Panc1 (cell line): ENCODE data around the gene AKT1S1. TPM values are rescaled to one million over a fixed set of nuclear protein-coding genes. Genes with fewer than 3 reads are reported as not detected.

Experiments
- ATAC-seq: fragments of 200-7000 bp; cut with Tn5 transposase; 2 replicates; pipeline ENCODE4 v1.9.1; 2020; ENCODE audit warnings: mild to moderate bottlenecking, moderate library complexity
- BruUV-seq: library from RNA; stranded (reverse); fragments of 400-500 nt; replicated peaks from 2 replicates; lab custom pipeline; 2021; lab: Mats Ljungman, UMichigan
- CTCF ChIA-PET: fragments of 300-600 bp; sonication (Branson Sonifier 250); formaldehyde crosslinking; loops from one replicate; lab custom pipeline; 2022; ENCODE audit warnings: antibody characterized with exemption; lab: Charles Lee
- POLR2A ChIA-PET: fragments of 300-600 bp; sonication (Branson Sonifier 250); formaldehyde crosslinking; loops from one replicate; lab custom pipeline; 2022; ENCODE audit warnings: antibody characterized with exemption; lab: Charles Lee
- DNase-seq: peaks from one replicate; pipeline ENCODE4 v3.0.0-alpha.2; 2010; ENCODE audit warnings: low read depth, low spot score
- H3K27ac ChIP-seq: 2 replicates; pipeline ENCODE4 v1.5.1; 2011; ENCODE audit warnings: mild to moderate bottlenecking, low read length, inconsistent platforms
- H3K27me3 ChIP-seq: fragments of 200-500 bp; sonication (Bioruptor generic); 2 replicates; pipeline ENCODE4 v1.6.0; 2014; ENCODE audit warnings: low read length, inconsistent platforms; ENCODE audit not compliant: control insufficient read depth, insufficient read depth
- H3K36me3 ChIP-seq: fragments of 200-500 bp; sonication (Bioruptor generic); 2 replicates; pipeline ENCODE4 v1.5.1; 2014; ENCODE audit warnings: inconsistent platforms, mild to moderate bottlenecking, low read length, moderate library complexity; ENCODE audit not compliant: control insufficient read depth, insufficient read depth
- H3K4me1 ChIP-seq: 2 replicates; pipeline ENCODE4 v1.5.1; 2011; ENCODE audit warnings: inconsistent platforms, mild to moderate bottlenecking, low read length, moderate library complexity; ENCODE audit not compliant: control insufficient read depth, insufficient read depth
- H3K4me3 ChIP-seq, 2 experiments: 2 replicates each; pipeline ENCODE4 v1.5.1; 2011 to 2012; ENCODE audit warnings: low read depth in 2 of 2, low read length in 2 of 2, mild to moderate bottlenecking in 2 of 2, inconsistent platforms in 1 of 2, moderate library complexity in 1 of 2
- H3K9me3 ChIP-seq: fragments of 200-500 bp; sonication (Bioruptor generic); 2 replicates; pipeline ENCODE4 v1.5.1; 2014; ENCODE audit warnings: low read depth, mild to moderate bottlenecking, inconsistent platforms, low read length, moderate library complexity; ENCODE audit not compliant: control insufficient read depth, insufficient read depth
- CTCF ChIP-seq: fragments of 450-650 bp; IDR thresholded peaks from 2 replicates; pipeline ENCODE4 v1.5.1; 2017; ENCODE audit warnings: mild to moderate bottlenecking
- POLR2AphosphoS5 ChIP-seq: IDR thresholded peaks from 2 replicates; pipeline ENCODE4 v1.6.1; 2012; ENCODE audit warnings: mild to moderate bottlenecking, low read depth, low read length, moderate library complexity
- REST ChIP-seq, 2 experiments: IDR thresholded peaks; 2 replicates each; pipeline ENCODE4 v1.6.1; 2011 to 2012; ENCODE audit warnings: low read depth in 2 of 2, control low read depth in 1 of 2, low read length in 1 of 2, mild to moderate bottlenecking in 1 of 2, moderate library complexity in 1 of 2; ENCODE audit not compliant: insufficient read depth in 1 of 2
- SIN3A ChIP-seq: IDR thresholded peaks from 2 replicates; pipeline ENCODE4 v1.6.1; 2012; ENCODE audit warnings: low read depth, mild to moderate bottlenecking, low read length, moderate library complexity, borderline replicate concordance; ENCODE audit not compliant: insufficient read depth
- TCF7L2 ChIP-seq: IDR thresholded peaks from 2 replicates; pipeline ENCODE4 v1.6.1; 2011; ENCODE audit warnings: mild to moderate bottlenecking, low read depth, low read length, inconsistent platforms
- in situ Hi-C: cut with HindIII; loops from 2 replicates; pipeline ENCODE4 v1.10.0; 2016; ENCODE audit warnings: low sequenced_read_pairs, low pct_unique_long_range_greater_than_20kb
- intact Hi-C: fragments of 100-400 bp; cut with micrococcal nuclease; formaldehyde crosslinking; loops from one replicate; pipeline ENCODE4 v1.10.0; 2022; ENCODE audit not compliant: unreplicated experiment
- total RNA-seq: library from RNA; stranded (reverse); gene quantifications from one replicate; pipeline ENCODE4 v1.2.1, GENCODE V29; 2021; ENCODE audit not compliant: unreplicated experiment

The AKT1S1 gene
- total RNA-seq, 1 experiment from 2014 or later: 92.8 TPM

- H3K9me3 ChIP-seq: no peaks in the 10 kb centered on the region
- intact Hi-C loops: no loop called here
These were observed 36.6 kb upstream of the AKT1S1 start for GRCh38 chr19:49913720-49914119.

GRCh38 chr19:49912965-49913685 is 36.0 kb upstream of the AKT1S1 start:
- no peaks in the 10 kb centered on the region for H3K27me3 ChIP-seq
- no peak overlapping the region for H3K27ac ChIP-seq
- H3K4me1 ChIP-seq: no peaks in the 10 kb centered on the region
- no TSS peak for BruUV-seq
- no peaks in the 10 kb centered on the region; the same call in 1 of the 2 replicates for H3K36me3 ChIP-seq
- H3K4me3 ChIP-seq: no peak overlapping the region
- intact Hi-C loops: no loop called here
- ATAC-seq: no peak
- no peaks in the 10 kb centered on the region for H3K9me3 ChIP-seq
- in situ Hi-C loops: no loop called here
- TF ChIP-seq POLR2AphosphoS5: no peak
- TF ChIP-seq CTCF: no peak
- no peak for TF ChIP-seq TCF7L2
- no peak for TF ChIP-seq REST (IDR thresholded peaks at IDR 0.05; ENCODE audit: insufficient read depth in 1 of 2, low read depth in 2 of 2, low read length in 1 of 2)
- TF ChIP-seq SIN3A: no peak
- ChIA-PET CTCF (no interaction called here), POLR2A (no interaction called here)
- DNase-seq: no peak

More at GRCh38 chr19:49913720-49914119, 36.6 kb upstream of the AKT1S1 start:
- Histone ChIP-seq H3K36me3 (no peaks in the 10 kb centered on the region; the same call in 1 of the 2 replicates), H3K27ac (no peak overlapping the region), H3K27me3 (no peaks in the 10 kb centered on the region), H3K4me3 (no peak overlapping the region), H3K4me1 (no peaks in the 10 kb centered on the region)
- POLR2A ChIA-PET: no interaction called here
- ATAC-seq (no peak), DNase-seq (no peak)
- BruUV-seq: no TSS peak
- in situ Hi-C loops: no loop called here
- CTCF ChIA-PET: no interaction called here
- TF ChIP-seq REST (IDR thresholded peaks at IDR 0.05; ENCODE audit: insufficient read depth in 1 of 2, low read depth in 2 of 2, low read length in 1 of 2) (no peak), POLR2AphosphoS5 (no peak), TCF7L2 (no peak), CTCF (no peak), SIN3A (no peak)
